Cardiac fibroblast (primary cell): Measurements from ENCODE around the gene TEX51.

ENCODE experiments used
- DNase-seq, 2 donors: peaks; one replicate each; pipeline versions ENCODE4 v3.0.0 to v3.0.0-alpha.2; 2010; ENCODE audit warnings: low read depth in 2 of 2
- H3K4me3 ChIP-seq, 2 donors: replicated peaks in 1 of 2; 1 replicate in 1 of 2; 2 replicates in 1 of 2; pipeline ENCODE4 v1.5.1; 2011; ENCODE audit warnings: low read depth in 2 of 2, low read length in 2 of 2, mild to moderate bottlenecking in 2 of 2, moderate library complexity in 1 of 2
- CTCF ChIP-seq: IDR thresholded peaks from one replicate; pipeline ENCODE4 v1.5.1; 2011; ENCODE audit warnings: low read depth, mild to moderate bottlenecking, low read length, inconsistent platforms

TEX51 gene

GRCh38 chr2:126894082-126894481 lies 4.6 kb upstream of the TEX51 start:
- no peak overlapping the region for H3K4me3 ChIP-seq
- no peak for DNase-seq
- TF ChIP-seq CTCF: no peak

DNA sequence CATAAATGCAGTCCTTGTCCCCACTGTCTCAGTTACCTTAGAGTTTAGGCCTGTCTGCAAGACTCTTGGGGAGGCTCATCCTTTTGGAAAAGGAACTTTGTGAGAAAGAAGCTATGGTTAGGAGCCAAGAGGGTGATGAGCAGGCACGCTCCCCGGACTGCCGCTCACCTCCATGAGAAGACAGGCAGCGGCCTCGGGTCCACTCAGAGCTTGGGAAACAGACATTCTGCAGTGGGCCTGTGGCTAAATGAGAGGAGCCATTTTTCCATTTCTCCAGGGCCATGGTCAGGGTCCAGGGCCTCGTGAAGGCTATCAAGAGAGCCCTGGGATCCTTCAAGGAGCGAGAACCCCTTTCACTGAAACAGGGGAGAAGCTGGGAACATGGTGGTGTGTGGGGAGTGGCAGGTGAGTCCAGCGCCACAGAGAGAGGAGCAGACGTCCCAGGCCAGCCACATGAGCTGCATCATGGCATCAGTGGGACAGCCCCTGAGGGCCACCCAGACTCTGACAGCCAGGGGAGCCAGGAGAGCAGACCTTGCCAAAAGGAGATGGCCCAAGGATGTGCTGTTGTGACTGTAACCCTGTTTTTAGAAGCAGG lies 4.0 kb upstream of the TEX51 start:
- TF ChIP-seq CTCF: no peak
- no peak for DNase-seq
- H3K4me3 ChIP-seq: no peak overlapping the region

DNA sequence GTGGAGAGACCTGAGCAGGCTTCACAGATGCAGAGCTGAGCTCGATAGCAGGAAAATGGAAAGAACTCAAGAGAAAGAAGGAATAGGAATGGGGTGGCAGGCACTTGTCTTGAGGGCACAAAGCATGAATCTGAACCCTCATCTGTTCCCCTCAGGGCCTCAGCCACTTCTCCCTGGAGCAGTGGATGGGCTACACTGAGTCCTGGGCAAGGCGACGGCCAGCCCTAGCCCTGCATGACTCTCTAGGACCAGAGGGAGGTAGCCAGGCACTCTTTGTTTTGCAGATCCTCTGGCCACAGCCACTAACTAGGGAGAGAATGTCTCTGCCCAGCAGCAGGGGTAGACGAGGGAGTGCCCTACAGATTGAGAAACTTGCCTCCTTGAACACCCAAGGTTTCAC lies 3.4 kb upstream of the TEX51 start:
- TF ChIP-seq CTCF: no peak
- no peak for DNase-seq
- no peak overlapping the region for H3K4me3 ChIP-seq

GRCh38 chr2:126896471-126896870 lies 2.2 kb upstream of the TEX51 start:
- TF ChIP-seq CTCF: no peak
- no peak overlapping the region for H3K4me3 ChIP-seq
- no peak for DNase-seq

DNA sequence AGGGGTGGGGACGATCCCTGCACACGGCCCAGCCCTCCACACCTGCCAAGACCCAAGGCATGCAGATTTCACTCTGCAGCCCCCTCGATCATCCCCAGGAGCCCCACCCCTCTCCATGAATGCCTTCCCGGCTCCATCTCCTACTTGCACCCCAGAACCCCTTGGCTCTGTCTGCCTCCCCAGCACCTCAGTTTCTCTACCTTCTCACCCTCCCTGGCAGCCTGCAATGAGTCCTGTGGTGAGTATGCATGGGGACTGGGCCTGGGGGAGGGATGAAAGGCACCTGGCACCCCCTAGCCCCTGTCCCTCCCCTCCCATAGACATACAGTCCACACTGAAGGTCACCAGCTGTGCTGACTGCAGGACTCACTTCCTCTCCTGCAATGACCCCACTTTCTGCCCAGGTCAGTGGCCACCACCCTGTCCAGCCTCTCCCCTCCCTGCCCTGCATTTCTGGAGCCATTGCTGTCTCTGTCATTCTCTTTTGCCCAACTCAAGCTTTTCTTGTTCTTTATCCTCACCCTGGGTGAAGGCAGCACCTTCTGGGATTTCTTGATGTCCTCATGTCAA lies 1.0 kb downstream of the TEX51 start:
- no peak overlapping the region for H3K4me3 ChIP-seq
- DNase-seq: no peak
- no peak for TF ChIP-seq CTCF

- no peak for DNase-seq
- no peak overlapping the region for H3K4me3 ChIP-seq
- no peak for TF ChIP-seq CTCF
Measured at GRCh38 chr2:126900646-126901319, 2.1 kb downstream of the TEX51 start.
